ENCODE measurements around the gene RORC.
A peak's percentile ranks its signal among the peaks of the same experiment; 100 is the strongest.

The RORC gene

DNA sequence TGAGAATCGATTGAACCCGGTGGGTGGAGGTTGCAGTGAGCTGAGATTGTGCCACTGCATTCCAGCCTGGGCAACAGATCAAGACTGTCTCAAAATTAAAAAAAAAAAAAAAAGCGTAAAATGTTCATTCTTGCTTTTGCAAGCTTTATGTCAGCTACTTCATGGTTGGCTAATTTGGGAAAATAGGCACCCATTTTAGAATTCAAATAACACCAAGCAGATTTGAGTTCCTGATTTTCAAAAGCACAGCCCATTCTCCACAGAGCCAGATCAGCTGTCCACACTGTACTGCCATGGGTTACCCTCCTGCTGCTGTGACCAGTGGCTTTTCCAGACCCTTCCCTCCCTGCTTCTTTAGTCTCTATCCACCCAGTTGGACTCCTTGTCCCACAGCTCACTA lies 17.5 kb upstream of the RORC start:
- DNase-seq = no peak

- no peak for DNase-seq
Measured at GRCh38 chr1:151847867-151848596, 16.4 kb upstream of the RORC start.

- DNase-seq = no peak
Measured at GRCh38 chr1:151846686-151847237, 15.2 kb upstream of the RORC start.

- no peak for DNase-seq
Measured at GRCh38 chr1:151846062-151846568, 14.5 kb upstream of the RORC start.

- DNase-seq = no peak
Measured at GRCh38 chr1:151843398-151843797, 11.8 kb upstream of the RORC start.

DNA sequence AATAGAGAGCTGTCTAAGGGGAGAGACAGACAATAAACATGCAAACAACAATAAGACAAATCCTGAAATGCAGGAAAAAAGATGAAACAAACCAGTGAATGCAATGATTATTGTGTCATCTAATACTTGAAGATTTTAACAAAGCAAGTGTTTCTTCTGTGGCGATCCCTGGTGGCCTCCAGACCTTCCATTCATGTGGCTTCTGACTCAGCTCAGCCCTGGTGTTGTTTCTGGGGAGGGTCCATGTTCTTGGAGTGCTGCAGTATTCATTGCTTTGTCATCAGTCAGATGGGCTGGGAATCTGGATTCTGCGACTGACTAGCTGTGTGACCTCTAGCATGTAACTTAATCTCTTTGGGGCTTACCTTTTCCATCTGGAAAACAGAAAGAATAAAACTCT lies 9.5 kb upstream of the RORC start:
- DNase-seq = peak in 5 of 58 donors; percentile 17 to 48 (median 34)

GRCh38 chr1:151840421-151840820 lies 8.8 kb upstream of the RORC start:
- DNase-seq = no peak

GRCh38 chr1:151839457-151840403 lies 8.1 kb upstream of the RORC start, which contains the start of gene C2CD4D:
C2CD4D (minus strand) TSS chr1:151839820; CDS start chr1:151838989, 831 bp downstream.
- DNase-seq = peak in 56 of 58 donors; percentile 23 to 91 (median 71)

DNA sequence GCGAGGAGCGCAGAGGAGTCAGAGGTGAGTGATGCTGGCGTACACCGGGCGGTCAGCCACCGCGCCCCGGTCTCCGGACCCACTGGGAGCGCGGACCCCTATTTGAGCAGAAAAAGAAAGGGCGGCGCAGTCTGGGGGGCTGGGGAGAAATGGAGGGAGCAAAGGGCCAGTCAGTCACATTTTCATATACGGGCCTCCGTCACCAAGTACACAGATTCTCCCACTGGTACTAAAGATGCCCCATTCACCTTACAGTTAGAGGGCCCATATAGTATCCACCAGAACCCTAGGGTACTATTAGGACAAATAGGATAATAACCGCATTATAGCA lies 7.4 kb upstream of the RORC start:
- DNase-seq = no peak

- DNase-seq = peak in 3 of 58 donors; percentile 8 to 21 (median 10)
Measured at GRCh38 chr1:151838222-151839081, 6.8 kb upstream of the RORC start.

DNA sequence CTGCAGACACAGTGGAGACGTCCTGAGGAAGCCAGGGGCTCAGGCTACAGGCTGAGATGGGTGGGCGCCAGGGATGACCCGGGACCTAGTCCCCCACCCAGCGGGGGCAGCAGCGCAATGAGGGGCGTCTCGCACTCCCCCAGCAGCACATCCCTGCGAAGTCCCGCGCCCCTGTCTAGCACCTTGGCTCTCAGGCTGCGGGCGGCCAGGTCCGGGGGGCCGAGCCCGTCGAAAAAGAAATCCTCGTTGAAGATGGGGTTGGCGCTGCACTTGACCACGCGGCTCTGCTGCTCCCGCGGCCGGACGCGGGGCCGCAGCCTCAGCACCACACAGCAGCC lies 6.3 kb upstream of the RORC start:
- DNase-seq = no peak

DNA sequence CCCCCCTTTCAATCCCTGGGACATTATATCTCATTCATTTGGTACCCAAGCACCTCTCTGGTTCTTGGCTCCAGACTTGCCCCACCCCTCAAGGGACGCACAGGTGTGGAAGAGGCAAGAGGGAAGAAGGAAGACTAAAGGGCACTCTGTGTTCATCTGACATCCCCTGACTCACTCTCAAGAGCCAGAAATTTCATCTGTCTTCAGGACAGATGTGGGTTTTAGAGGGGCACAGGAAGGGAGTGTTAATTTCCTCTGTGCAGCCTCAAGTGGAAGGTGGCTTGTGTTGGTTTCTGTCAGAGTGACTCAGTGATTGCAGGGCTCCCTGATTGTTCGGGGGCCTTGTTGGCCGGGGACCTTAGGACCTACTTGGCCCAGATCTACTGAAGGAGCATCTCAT lies 5.6 kb upstream of the RORC start:
- no peak for DNase-seq

- no peak for DNase-seq
Measured at GRCh38 chr1:151835596-151835995, 4.0 kb upstream of the RORC start.

- DNase-seq = no peak
Measured at GRCh38 chr1:151834239-151834638, 2.6 kb upstream of the RORC start.

- DNase-seq = no peak
Measured at GRCh38 chr1:151833172-151833900, 1.7 kb upstream of the RORC start.

GRCh38 chr1:151832318-151832980 lies 847 bp upstream of the RORC start:
- DNase-seq = peak in 39 of 58 donors; percentile 5 to 71 (median 32)

- DNase-seq = no peak
Measured at GRCh38 chr1:151831256-151831591, 378 bp downstream of the RORC start.

GRCh38 chr1:151830055-151830454 lies 1.5 kb downstream of the RORC start:
- DNase-seq = no peak

DNA sequence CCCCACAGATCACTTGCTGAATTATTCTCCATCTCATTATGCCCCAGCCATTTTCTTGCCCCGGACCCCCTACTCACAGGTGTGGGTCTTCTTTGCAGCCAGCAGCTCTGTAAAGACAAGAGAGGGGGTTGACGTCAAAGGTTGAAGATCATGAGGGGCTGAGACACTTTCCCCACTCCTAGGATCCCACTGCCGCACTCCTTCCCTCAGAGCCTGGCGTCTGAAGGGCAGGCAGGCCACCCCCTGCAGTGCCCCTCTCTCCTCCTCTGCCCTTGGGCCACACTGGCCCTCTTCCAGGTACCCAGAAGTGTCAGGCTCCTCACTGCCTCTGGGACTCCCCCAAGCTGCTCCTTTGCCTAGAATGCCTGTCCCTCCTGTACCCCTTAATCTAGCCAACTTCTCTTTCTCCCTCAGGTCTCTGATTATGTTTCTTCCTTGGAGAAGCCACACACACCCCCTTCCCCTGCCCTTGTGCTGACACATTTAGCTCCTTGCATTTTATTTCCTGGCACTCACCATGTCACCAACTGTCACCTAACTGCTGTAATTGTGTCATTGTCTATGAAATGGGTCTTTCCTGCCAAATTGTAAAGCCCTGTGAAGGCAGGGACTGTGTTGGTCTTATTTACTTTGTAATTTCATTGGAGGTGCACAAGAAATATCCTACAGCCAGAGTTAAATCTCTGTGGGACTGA lies 2.1 kb downstream of the RORC start:
- no peak for DNase-seq

Data from anterior cingulate cortex (tissue), 58 donors.